GM20000 (cell line): ENCODE results near the gene OXCT1.

Source experiments
- DNase-seq: peaks from one replicate; pipeline ENCODE4 v3.0.0; 2012; ENCODE audit warnings: low spot score
- CTCF ChIP-seq: IDR thresholded peaks from 2 replicates; pipeline ENCODE4 v1.5.1; 2012; ENCODE audit warnings: mild to moderate bottlenecking, control low read depth; ENCODE audit errors: extremely low read depth, missing control alignments

Gene OXCT1

DNA sequence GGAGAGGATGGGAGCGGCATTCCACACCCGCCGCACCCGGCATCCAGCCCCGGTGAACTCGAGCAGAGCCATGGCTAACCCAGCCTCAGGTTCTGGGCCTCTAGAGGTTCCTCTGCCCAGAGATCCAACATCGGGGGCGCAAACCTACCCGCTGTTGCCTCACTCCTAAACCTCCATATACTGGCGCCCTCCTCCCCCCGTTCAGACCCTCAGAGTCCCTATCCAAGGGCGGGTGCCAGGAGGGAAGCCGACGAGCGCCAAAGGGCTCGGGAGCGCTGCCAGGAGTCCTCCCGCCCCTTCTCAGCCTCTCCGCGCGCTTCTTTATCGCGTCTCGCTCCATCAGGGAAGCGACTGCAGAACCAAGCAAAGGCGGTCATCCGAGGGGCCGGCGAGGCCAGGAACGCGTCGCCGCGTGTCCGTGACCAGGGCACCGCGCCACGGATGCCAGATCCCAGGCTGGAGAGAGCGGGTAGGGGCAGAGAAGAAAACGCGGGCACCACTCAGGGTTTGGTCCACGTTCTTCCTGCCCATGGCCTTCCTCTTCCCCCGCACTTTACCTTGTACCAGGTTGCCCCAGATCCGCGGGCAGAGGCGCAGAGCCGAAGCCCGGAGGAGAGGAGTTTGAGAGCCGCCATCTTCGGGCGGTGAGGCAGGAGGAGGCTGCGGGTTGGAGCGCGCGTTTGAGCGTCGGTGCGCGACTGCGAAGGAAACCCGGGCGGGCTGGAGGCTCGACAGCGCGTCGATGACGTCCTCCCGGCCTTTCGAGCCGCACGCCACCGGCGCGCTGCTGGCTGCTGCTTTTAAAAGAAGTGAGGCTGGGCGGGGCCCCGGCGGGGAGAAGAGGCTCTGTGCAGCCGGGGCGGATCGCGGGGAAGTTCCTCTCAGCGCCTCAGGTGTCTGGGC lies at the start of gene OXCT1:
TSS of gene OXCT1 (minus strand) at position 702 of the 903 bp plus-strand sequence. CDS start at position 635, 67 bp downstream.
- peak; percentile 88 for DNase-seq
- TF ChIP-seq CTCF = no peak

- DNase-seq = peak; percentile 10
Observed at GRCh38 chr5:41918105-41918504, 47.9 kb upstream of the OXCT1 start.

DNA sequence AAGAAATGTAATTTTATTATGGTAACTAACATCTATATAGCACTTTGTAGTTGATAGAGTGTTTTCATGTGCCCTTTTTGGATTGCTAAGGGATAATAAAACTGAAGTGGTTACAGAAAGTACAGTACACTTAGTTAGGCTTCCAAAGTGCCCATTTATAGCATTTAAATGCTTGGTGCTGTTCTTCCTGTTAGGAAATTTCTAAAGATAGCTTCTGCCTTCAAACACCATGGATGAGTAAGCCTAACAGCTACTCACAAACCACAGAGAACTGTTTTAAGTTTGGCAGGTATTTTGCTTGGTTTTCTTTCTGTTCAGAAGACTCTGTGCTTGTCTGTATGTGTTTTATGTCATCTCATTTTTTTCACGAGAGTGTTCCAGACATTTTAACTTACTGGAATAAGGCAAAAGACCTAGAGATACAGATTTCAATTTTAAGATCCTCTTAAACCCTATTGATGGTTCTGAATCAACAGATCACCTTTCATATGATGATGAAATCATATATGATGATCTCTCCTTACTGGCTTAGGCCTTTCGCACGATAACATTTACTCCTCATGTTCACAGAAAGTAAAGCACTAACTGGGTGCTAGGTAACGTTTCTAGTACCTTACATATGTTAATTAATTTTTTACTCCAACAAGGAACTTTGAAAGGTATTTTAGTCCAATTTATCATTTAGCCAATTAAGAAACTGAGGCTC lies 38.3 kb upstream of the OXCT1 start:
- no peak for DNase-seq
- TF ChIP-seq CTCF = no peak

More at GRCh38 chr5:41918105-41918504, 47.9 kb upstream of the OXCT1 start:
- no peak for TF ChIP-seq CTCF

DNA sequence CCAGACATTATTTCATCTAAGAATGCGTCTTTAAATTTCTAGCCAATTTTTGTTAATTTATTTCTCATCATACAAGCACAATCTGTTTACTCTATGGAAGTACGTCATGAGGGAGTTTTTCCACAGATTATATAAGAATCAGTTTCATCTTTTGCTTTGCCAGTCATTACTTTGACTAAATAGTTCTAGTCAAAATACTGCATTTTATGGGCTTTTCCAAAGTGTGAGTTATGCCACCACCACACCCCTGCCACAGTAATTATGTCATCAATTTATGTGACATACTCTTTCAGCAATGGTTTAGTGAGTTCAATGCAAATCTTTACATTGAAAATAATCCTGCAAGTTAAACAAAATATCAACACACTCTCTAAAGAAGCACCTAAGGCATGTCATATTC lies 35.9 kb upstream of the OXCT1 start:
- no peak for TF ChIP-seq CTCF

GRCh38 chr5:41903892-41904799 lies 33.9 kb upstream of the OXCT1 start, which contains the start of gene RIMOC1:
TSS of gene RIMOC1 (plus strand) at chr5:41904344. CDS start at chr5:41904368, 24 bp downstream.
- peak; percentile 90 for DNase-seq
- TF ChIP-seq CTCF = no peak

More for the DNA sequence above, 35.9 kb upstream of the OXCT1 start:
- DNase-seq = no peak

GRCh38 chr5:41903382-41903891 lies 33.2 kb upstream of the OXCT1 start:
- DNase-seq = no peak
- TF ChIP-seq CTCF = no peak
